GM23338 (cell line): Measurements from ENCODE around the gene ABCA7. TPM values are rescaled to one million over a fixed set of nuclear protein-coding genes. Genes with fewer than 3 reads are reported as not detected.

Source experiments
- ATAC-seq: fragments of 200-7000 bp; cut with Tn5 transposase; 3 replicates; pipeline ENCODE4 v1.9.1; 2020
- DNase-seq: peaks from one replicate; pipeline ENCODE4 v3.0.0-alpha.2; 2015; ENCODE audit warnings: low spot score
- H2AFZ ChIP-seq: fragments of 200-600 bp; sonication (generic); 2 replicates; pipeline ENCODE4 v1.8.0; 2016; ENCODE audit warnings: antibody characterized with exemption, mild to moderate bottlenecking, moderate library complexity
- H3F3A ChIP-seq: fragments of 200-600 bp; sonication (generic); replicated peaks from 2 replicates; pipeline ENCODE4 v1.8.0; 2017; ENCODE audit warnings: antibody characterized with exemption, mixed run types, low read depth
- H3K27ac ChIP-seq: fragments of 200-600 bp; sonication (generic); 2 replicates; pipeline ENCODE4 v1.6.1; 2016; ENCODE audit warnings: low read depth
- H3K27me3 ChIP-seq: fragments of 200-600 bp; sonication (generic); 2 replicates; pipeline ENCODE4 v1.8.0; 2016; ENCODE audit warnings: mild to moderate bottlenecking, mixed run types, moderate library complexity; ENCODE audit not compliant: insufficient read depth
- H3K36me3 ChIP-seq: fragments of 200-600 bp; sonication (generic); 2 replicates; pipeline ENCODE4 v1.8.0; 2016; ENCODE audit warnings: mild to moderate bottlenecking; ENCODE audit not compliant: insufficient read depth
- H3K4me1 ChIP-seq: fragments of 200-600 bp; sonication (generic); 2 replicates; pipeline ENCODE4 v1.8.0; 2016; ENCODE audit warnings: mild to moderate bottlenecking, moderate library complexity; ENCODE audit not compliant: insufficient read depth
- H3K4me2 ChIP-seq: fragments of 200-600 bp; sonication (generic); 2 replicates; pipeline ENCODE4 v1.7.1; 2017; ENCODE audit warnings: mixed run types
- H3K4me3 ChIP-seq: fragments of 200-600 bp; sonication (generic); 2 replicates; pipeline ENCODE4 v1.6.1; 2016; ENCODE audit warnings: mixed run types
- H3K79me2 ChIP-seq: fragments of 200-600 bp; sonication (generic); replicated peaks from 2 replicates; pipeline ENCODE4 v1.8.0; 2017; ENCODE audit warnings: mild to moderate bottlenecking; ENCODE audit not compliant: insufficient read depth
- H3K9me2 ChIP-seq: fragments of 200-600 bp; sonication (generic); 2 replicates; pipeline ENCODE4 v1.8.0; 2017; ENCODE audit not compliant: insufficient read depth
- H4K20me1 ChIP-seq: fragments of 200-600 bp; sonication (generic); replicated peaks from 2 replicates; pipeline ENCODE4 v1.8.0; 2017; ENCODE audit warnings: mild to moderate bottlenecking; ENCODE audit not compliant: insufficient read depth
- H3K27ac Mint-ChIP-seq: 2 replicates; pipeline ENCODE4 v1.8.0; 2020; ENCODE audit warnings: inconsistent platforms, mild to moderate bottlenecking, moderate library complexity, mixed read lengths
- H3K27me3 Mint-ChIP-seq: 3 replicates; pipeline ENCODE4 v1.8.0; 2022; ENCODE audit warnings: low read depth, mild to moderate bottlenecking, moderate library complexity, mixed read lengths, inconsistent platforms; ENCODE audit not compliant: insufficient read depth, poor library complexity
- H3K36me3 Mint-ChIP-seq: 3 replicates; pipeline ENCODE4 v1.8.0; 2021; ENCODE audit warnings: low read depth, mild to moderate bottlenecking, inconsistent platforms, moderate library complexity, mixed read lengths
- H3K4me1 Mint-ChIP-seq: 3 replicates; pipeline ENCODE4 v1.8.0; 2020; ENCODE audit warnings: mild to moderate bottlenecking, inconsistent platforms, mixed read lengths
- H3K4me3 Mint-ChIP-seq: 3 replicates; pipeline ENCODE4 v1.8.0; 2021; ENCODE audit warnings: moderate library complexity, mild to moderate bottlenecking, inconsistent platforms, mixed read lengths
- H3K9me3 Mint-ChIP-seq: 3 replicates; pipeline ENCODE4 v1.8.0; 2020; ENCODE audit warnings: moderate library complexity, mild to moderate bottlenecking, inconsistent platforms, mixed read lengths
- CREB1 ChIP-seq: fragments of 250-450 bp; sonication (Bioruptor Pico); IDR thresholded peaks from 2 replicates; pipeline ENCODE4 v1.5.0; 2020; ENCODE audit warnings: low read depth, mild to moderate bottlenecking, moderate library complexity
- ETS1 ChIP-seq: IDR thresholded peaks from 2 replicates; pipeline ENCODE4 v1.6.1; 2016; ENCODE audit warnings: antibody characterized with exemption
- EZH2 ChIP-seq: fragments of 200-600 bp; sonication (generic); IDR thresholded peaks from one replicate; pipeline ENCODE4 v1.8.0; 2017; ENCODE audit warnings: antibody characterized with exemption, mild to moderate bottlenecking, low read depth; ENCODE audit not compliant: unreplicated experiment
- JUNB ChIP-seq: IDR thresholded peaks from one replicate; pipeline ENCODE4 v1.6.1; 2016; ENCODE audit warnings: antibody characterized with exemption; ENCODE audit not compliant: unreplicated experiment
- NANOG ChIP-seq: IDR thresholded peaks from 2 replicates; pipeline ENCODE4 v1.6.1; 2016; ENCODE audit warnings: antibody characterized with exemption, borderline replicate concordance
- POLR2AphosphoS5 ChIP-seq: IDR thresholded peaks from 2 replicates; pipeline ENCODE4 v1.6.1; 2016; ENCODE audit warnings: antibody characterized with exemption, low read depth
- REST ChIP-seq: IDR thresholded peaks from one replicate; pipeline ENCODE4 v1.6.1; 2018; ENCODE audit warnings: antibody characterized with exemption; ENCODE audit not compliant: unreplicated experiment
- STAT1 ChIP-seq: IDR thresholded peaks from one replicate; pipeline ENCODE4 v1.6.1; 2016; ENCODE audit warnings: antibody characterized with exemption; ENCODE audit not compliant: unreplicated experiment
- ZNF114 ChIP-seq: fragments of 250-450 bp; sonication (Bioruptor Pico); IDR thresholded peaks from 2 replicates; pipeline ENCODE4 v1.5.0; 2020; ENCODE audit warnings: mild to moderate bottlenecking, moderate library complexity
- polyA plus RNA-seq: library from polyadenylated mRNA; unstranded; fragments of >200 nt; fragmentation: Nextera tagmentation; extraction: Ambion mirVana; gene quantifications from 2 replicates; pipeline ENCODE4 v1.2.1, GENCODE V29; 2016
- total RNA-seq: library from RNA; depleted of rRNA; stranded (reverse); fragments of >200 nt; shearing (Covaris generic); gene quantifications from 2 replicates; pipeline ENCODE4 v1.2.3, GENCODE V29; 2014

Gene ABCA7
- total and polyA plus RNA-seq, 2 experiments from 2014 or later: 22.2 to 27.4 TPM

GRCh38 chr19:1061987-1062386, 22.1 kb downstream of the ABCA7 start (continued):
- TF ChIP-seq REST: no peak
- no peak for TF ChIP-seq CREB1 (CRISPR knock-in tag)
- no peak for TF ChIP-seq NANOG
- no peak for TF ChIP-seq EZH2

GRCh38 chr19:1062387-1063029, 22.6 kb downstream of the ABCA7 start:
- no peak overlapping the region for H3K27ac Mint-ChIP-seq

More at GRCh38 chr19:1062387-1063029, 22.6 kb downstream of the ABCA7 start:
- Mint-ChIP-seq H3K4me3 (peak overlapping the region; percentile 50), H3K9me3 (peaks cover 23% of the 10 kb centered on the region), H3K4me1 (peaks cover 14% of the 10 kb centered on the region), H3K27me3 (peaks cover 17% of the 10 kb centered on the region), H3K36me3 (peaks cover 16% of the 10 kb centered on the region)
- Histone ChIP-seq H3F3A (peaks cover 18% of the 10 kb centered on the region), H3K79me2 (no peaks in the 10 kb centered on the region), H3K27me3 (peaks cover 14% of the 10 kb centered on the region), H3K4me3 (no peak overlapping the region), H3K36me3 (peaks cover 10% of the 10 kb centered on the region), H3K4me2 (no peak overlapping the region), H3K27ac (no peak overlapping the region), H4K20me1 (no peaks in the 10 kb centered on the region), H3K4me1 (peaks cover 8% of the 10 kb centered on the region; the same call in 1 of the 2 replicates), H2AFZ (no peak overlapping the region), H3K9me2 (no peaks in the 10 kb centered on the region)
- DNase-seq (peak; percentile 51), ATAC-seq (peak; percentile 27)
- TF ChIP-seq JUNB (no peak), NANOG (no peak), CREB1 (CRISPR knock-in tag) (peak; percentile 51; the same call in 1 of the 2 replicates), STAT1 (no peak), POLR2AphosphoS5 (no peak), ETS1 (no peak), ZNF114 (CRISPR knock-in tag) (no peak)
